ENCODE data around the gene ZNF107.
"Not testable (repeated sequence)": the region's sequence is repeated elsewhere in the genome, so short reads cannot be mapped to it uniquely, and the experiment has no call there.

ZNF107 gene

GRCh38 chr7:64656489-64656888, 9.4 kb upstream of the ZNF107 start:
- FAIRE-seq (no peak), DNase-seq (ENCODE audit: insufficient read length, low spot score) (no peak)
- no peak for TF ChIP-seq POLR2A (IDR thresholded peaks at IDR 0.05; ENCODE audit: low read depth, low read length)

- DNase-seq (ENCODE audit: insufficient read length, low spot score), result not testable (repeated sequence)
Observed at GRCh38 chr7:64662091-64662490, 3.8 kb upstream of the ZNF107 start.

GRCh38 chr7:64666663-64667050, 724 bp downstream of the ZNF107 start:
- DNase-seq (ENCODE audit: insufficient read length, low spot score) (no peak), FAIRE-seq (no peak)
- TF ChIP-seq POLR2A (IDR thresholded peaks at IDR 0.05; ENCODE audit: low read depth, low read length), result no peak

More at GRCh38 chr7:64662091-64662490, 3.8 kb upstream of the ZNF107 start:
- not testable (repeated sequence) for FAIRE-seq

- FAIRE-seq (no peak), DNase-seq (ENCODE audit: insufficient read length, low spot score) (no peak)
- no peak for TF ChIP-seq POLR2A (IDR thresholded peaks at IDR 0.05; ENCODE audit: low read depth, low read length)
Observed at GRCh38 chr7:64667311-64667710, 1.4 kb downstream of the ZNF107 start.

- DNase-seq (ENCODE audit: insufficient read length, low spot score) (no peak), FAIRE-seq (no peak)
- TF ChIP-seq POLR2A (IDR thresholded peaks at IDR 0.05; ENCODE audit: low read depth, low read length), result no peak
Observed at GRCh38 chr7:64672414-64672813, 6.5 kb downstream of the ZNF107 start.

GRCh38 chr7:64685091-64685490, 19.2 kb downstream of the ZNF107 start:
- no peak for TF ChIP-seq POLR2A (IDR thresholded peaks at IDR 0.05; ENCODE audit: low read depth, low read length)
- FAIRE-seq, result no peak
- no peak for DNase-seq (ENCODE audit: insufficient read length, low spot score)

- FAIRE-seq (no peak), DNase-seq (ENCODE audit: insufficient read length, low spot score) (no peak)
- TF ChIP-seq POLR2A (IDR thresholded peaks at IDR 0.05; ENCODE audit: low read depth, low read length), result no peak
Observed at GRCh38 chr7:64685741-64686140, 19.8 kb downstream of the ZNF107 start.

GRCh38 chr7:64686493-64687184, 20.7 kb downstream of the ZNF107 start:
- FAIRE-seq (no peak), DNase-seq (ENCODE audit: insufficient read length, low spot score) (no peak)
- TF ChIP-seq POLR2A (IDR thresholded peaks at IDR 0.05; ENCODE audit: low read depth, low read length), result no peak

- no peak for DNase-seq (ENCODE audit: insufficient read length, low spot score)
- no peak for TF ChIP-seq POLR2A (IDR thresholded peaks at IDR 0.05; ENCODE audit: low read depth, low read length)
- FAIRE-seq, result no peak
Observed at GRCh38 chr7:64687249-64687648, 21.3 kb downstream of the ZNF107 start.

- DNase-seq (ENCODE audit: insufficient read length, low spot score) (no peak), FAIRE-seq (no peak)
- TF ChIP-seq POLR2A (IDR thresholded peaks at IDR 0.05; ENCODE audit: low read depth, low read length), result no peak
Observed at GRCh38 chr7:64688988-64689387, 23.1 kb downstream of the ZNF107 start.

- no peak for FAIRE-seq
- no peak for TF ChIP-seq POLR2A (IDR thresholded peaks at IDR 0.05; ENCODE audit: low read depth, low read length)
- DNase-seq (ENCODE audit: insufficient read length, low spot score), result no peak
Observed at GRCh38 chr7:64691831-64692230, 25.9 kb downstream of the ZNF107 start.

GRCh38 chr7:64697863-64698262, 31.9 kb downstream of the ZNF107 start:
- FAIRE-seq; DNase-seq (ENCODE audit: insufficient read length, low spot score): not testable (repeated sequence)

GRCh38 chr7:64706625-64707292, 40.8 kb downstream of the ZNF107 start:
- TF ChIP-seq POLR2A (IDR thresholded peaks at IDR 0.05; ENCODE audit: low read depth, low read length), result no peak
- FAIRE-seq, result peak; percentile 68
- DNase-seq (ENCODE audit: insufficient read length, low spot score), result no peak

- not testable (repeated sequence) for FAIRE-seq; DNase-seq (ENCODE audit: insufficient read length, low spot score)
Observed at GRCh38 chr7:64717896-64718295, 52.0 kb downstream of the ZNF107 start.

GRCh38 chr7:64729089-64729848, 63.3 kb downstream of the ZNF107 start:
- no peak for DNase-seq (ENCODE audit: insufficient read length, low spot score)
- TF ChIP-seq POLR2A (IDR thresholded peaks at IDR 0.05; ENCODE audit: low read depth, low read length), result no peak
- no peak for FAIRE-seq
